ENCODE results near the gene PSEN2.
"Not testable (repeated sequence)": the region's sequence is repeated elsewhere in the genome, so short reads cannot be mapped to it uniquely, and the experiment has no call there.

DNA sequence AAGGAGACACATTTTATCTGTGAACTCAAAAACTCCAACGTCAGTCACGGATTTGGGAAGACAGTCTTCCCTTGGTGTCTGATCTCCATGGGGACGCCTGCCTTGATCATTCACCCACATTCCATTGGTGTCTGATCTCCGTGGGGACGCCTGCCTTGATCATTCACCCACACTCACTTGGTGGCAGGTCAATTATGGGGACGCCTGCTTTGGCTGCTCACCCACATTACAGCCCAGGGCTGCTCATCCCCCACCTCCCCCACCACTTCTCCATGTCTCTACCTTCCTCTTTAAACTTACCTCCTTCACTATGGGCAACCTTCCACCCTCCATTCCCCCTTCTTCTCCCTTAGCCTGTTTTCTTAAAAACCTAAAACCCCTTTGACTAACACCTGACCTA is 36.2 kb upstream of the PSEN2 start:
- not testable (repeated sequence) for TF ChIP-seq FOXA1 (IDR thresholded peaks at IDR 0.05); FOXM1 (IDR thresholded peaks at IDR 0.05; ENCODE audit: borderline replicate concordance); TARDBP (IDR thresholded peaks at IDR 0.05); NFRKB (IDR thresholded peaks at IDR 0.05); SUZ12 (IDR thresholded peaks at IDR 0.05); FOXK2 (IDR thresholded peaks at IDR 0.05); ELF4 (IDR thresholded peaks at IDR 0.05); BHLHE40 (IDR thresholded peaks at IDR 0.05; ENCODE audit: borderline replicate concordance); LEF1 (IDR thresholded peaks at IDR 0.05; ENCODE audit: borderline replicate concordance); CTBP1 (IDR thresholded peaks at IDR 0.05; ENCODE audit: borderline replicate concordance); HDGF (IDR thresholded peaks at IDR 0.05; ENCODE audit: borderline replicate concordance); SP1 (IDR thresholded peaks at IDR 0.05)
